GM19240 (cell line): Measurements from ENCODE around the gene IGFBP5.

Experiments
- DNase-seq: peaks from one replicate; pipeline ENCODE4 v3.0.0; 2011; ENCODE audit warnings: low spot score; ENCODE audit not compliant: insufficient read length

Gene IGFBP5

GRCh38 chr2:216714376-216714775 is 19.0 kb upstream of the IGFBP5 start:
- no peak for DNase-seq

- no peak for DNase-seq
Measured at GRCh38 chr2:216713691-216714336, 18.5 kb upstream of the IGFBP5 start.

GRCh38 chr2:216711348-216711747 is 16.0 kb upstream of the IGFBP5 start:
- no peak for DNase-seq

- DNase-seq = no peak
Measured at GRCh38 chr2:216710551-216711301, 15.4 kb upstream of the IGFBP5 start.

GRCh38 chr2:216702756-216703155 is 7.4 kb upstream of the IGFBP5 start:
- no peak for DNase-seq

- no peak for DNase-seq
Measured at GRCh38 chr2:216701544-216701943, 6.2 kb upstream of the IGFBP5 start.

- no peak for DNase-seq
Measured at GRCh38 chr2:216700781-216701180, 5.4 kb upstream of the IGFBP5 start.

- DNase-seq = no peak
Measured at GRCh38 chr2:216700088-216700567, 4.8 kb upstream of the IGFBP5 start.

GRCh38 chr2:216698895-216699294 is 3.5 kb upstream of the IGFBP5 start:
- DNase-seq = no peak

- DNase-seq = no peak
Measured at GRCh38 chr2:216698293-216698692, 2.9 kb upstream of the IGFBP5 start.

GRCh38 chr2:216696751-216697560 is 1.6 kb upstream of the IGFBP5 start:
- DNase-seq = no peak

GRCh38 chr2:216696321-216696720 is 972 bp upstream of the IGFBP5 start:
- DNase-seq = no peak

GRCh38 chr2:216694826-216695217 is 527 bp downstream of the IGFBP5 start:
- DNase-seq = no peak

- no peak for DNase-seq
Measured at GRCh38 chr2:216694082-216694825, 1.1 kb downstream of the IGFBP5 start.

- no peak for DNase-seq
Measured at GRCh38 chr2:216693414-216694080, 1.8 kb downstream of the IGFBP5 start.

GRCh38 chr2:216692636-216693413 is 2.5 kb downstream of the IGFBP5 start:
- no peak for DNase-seq

- DNase-seq = no peak
Measured at GRCh38 chr2:216690853-216691741, 4.3 kb downstream of the IGFBP5 start.

- no peak for DNase-seq
Measured at GRCh38 chr2:216690456-216690852, 4.9 kb downstream of the IGFBP5 start.

GRCh38 chr2:216689397-216689796 is 6.0 kb downstream of the IGFBP5 start:
- DNase-seq = no peak
